ENCODE results near the gene PHLDA2.

- TF ChIP-seq CTCF (IDR thresholded peaks at IDR 0.05; ENCODE audit: extremely low read depth in 1 of 2, insufficient read depth in 1 of 2, low read depth in 1 of 2, low read length in 2 of 2) (no peak), POLR2A (IDR thresholded peaks at IDR 0.05; ENCODE audit: low read depth, low read length) (no peak), EZH2 (IDR thresholded peaks at IDR 0.05; ENCODE audit: borderline replicate concordance, low read depth, low read length, severe bottlenecking) (no peak), POLR2AphosphoS5 (IDR thresholded peaks at IDR 0.05; ENCODE audit: insufficient read depth, low read depth, low read length) (no peak), GATA2 (IDR thresholded peaks at IDR 0.05; ENCODE audit: insufficient read depth, insufficient read length, low read depth, low read length) (no peak), JUN (IDR thresholded peaks at IDR 0.05; ENCODE audit: borderline replicate concordance, insufficient read depth, insufficient read length, low read depth) (no peak)
- TF ChIP-seq, protein P1, sequence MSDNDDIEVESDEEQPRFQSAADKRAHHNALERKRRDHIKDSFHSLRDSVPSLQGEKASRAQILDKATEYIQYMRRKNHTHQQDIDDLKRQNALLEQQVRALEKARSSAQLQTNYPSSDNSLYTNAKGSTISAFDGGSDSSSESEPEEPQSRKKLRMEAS (IDR thresholded peaks at IDR 0.05; ENCODE audit: insufficient read depth, insufficient read length) = no peak
Measured at GRCh38 chr11:2926611-2927051, 2.6 kb downstream of the PHLDA2 start.

All from endothelial cell of umbilical vein (primary cell).